OCI-LY3 (cell line): Measurements from ENCODE around the gene DPP3.

Experiments
- CTCF ChIP-seq: fragments of 200-600, 300-600 bp; sonication (generic); IDR thresholded peaks from 2 replicates; pipeline ENCODE4 v1.5.1; 2014; ENCODE audit warnings: antibody characterized with exemption, low read length, low read depth
- EZH2phosphoT487 ChIP-seq: fragments of 200-600 bp; shearing (Covaris generic); IDR thresholded peaks from 2 replicates; pipeline ENCODE4 v1.6.1; 2018; ENCODE audit warnings: antibody characterized with exemption, mixed run types, low read depth

- no peak for TF ChIP-seq CTCF
- no peak for TF ChIP-seq EZH2phosphoT487
Measured at GRCh38 chr11:66495401-66495854, 15.2 kb downstream of the DPP3 start.
